ENCODE data around the gene FHIT.
"Not testable (repeated sequence)": the region's sequence is repeated elsewhere in the genome, so short reads cannot be mapped to it uniquely, and the experiment has no call there.

FHIT gene

GRCh38 chr3:61030469-61031035 lies 220.7 kb downstream of the FHIT start:
- H3F3A ChIP-seq (ENCODE audit: insufficient read depth): no peaks in the 10 kb centered on the region
- no peaks in the 10 kb centered on the region for H3K9me3 ChIP-seq (ENCODE audit: insufficient read depth, low read length)
- no peaks in the 10 kb centered on the region for H3K79me2 ChIP-seq (ENCODE audit: insufficient read depth, low read length)
- TF ChIP-seq, protein P1, sequence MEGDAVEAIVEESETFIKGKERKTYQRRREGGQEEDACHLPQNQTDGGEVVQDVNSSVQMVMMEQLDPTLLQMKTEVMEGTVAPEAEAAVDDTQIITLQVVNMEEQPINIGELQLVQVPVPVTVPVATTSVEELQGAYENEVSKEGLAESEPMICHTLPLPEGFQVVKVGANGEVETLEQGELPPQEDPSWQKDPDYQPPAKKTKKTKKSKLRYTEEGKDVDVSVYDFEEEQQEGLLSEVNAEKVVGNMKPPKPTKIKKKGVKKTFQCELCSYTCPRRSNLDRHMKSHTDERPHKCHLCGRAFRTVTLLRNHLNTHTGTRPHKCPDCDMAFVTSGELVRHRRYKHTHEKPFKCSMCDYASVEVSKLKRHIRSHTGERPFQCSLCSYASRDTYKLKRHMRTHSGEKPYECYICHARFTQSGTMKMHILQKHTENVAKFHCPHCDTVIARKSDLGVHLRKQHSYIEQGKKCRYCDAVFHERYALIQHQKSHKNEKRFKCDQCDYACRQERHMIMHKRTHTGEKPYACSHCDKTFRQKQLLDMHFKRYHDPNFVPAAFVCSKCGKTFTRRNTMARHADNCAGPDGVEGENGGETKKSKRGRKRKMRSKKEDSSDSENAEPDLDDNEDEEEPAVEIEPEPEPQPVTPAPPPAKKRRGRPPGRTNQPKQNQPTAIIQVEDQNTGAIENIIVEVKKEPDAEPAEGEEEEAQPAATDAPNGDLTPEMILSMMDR (IDR thresholded peaks at IDR 0.05; ENCODE audit: insufficient read depth, low read length, poor library complexity, severe bottlenecking): no peak
- TF ChIP-seq EZH2phosphoT487 (conservative IDR thresholded peaks at IDR 0.05; ENCODE audit: low read length): no peak
- no peaks in the 10 kb centered on the region for H3K9me2 ChIP-seq (replicated peaks; ENCODE audit: insufficient read depth, low read length)
- no peaks in the 10 kb centered on the region for H3K36me3 ChIP-seq (ENCODE audit: low read length)
- no peak overlapping the region for H3K4me3 ChIP-seq (ENCODE audit: insufficient read depth, low read length, poor library complexity, severe bottlenecking)
- no peaks in the 10 kb centered on the region for H4K20me1 ChIP-seq (ENCODE audit: low read depth, low read length)
- H2AFZ ChIP-seq (ENCODE audit: low read depth, low read length, severe bottlenecking): no peak overlapping the region
- H3K4me2 ChIP-seq (ENCODE audit: low read depth, low read length, poor library complexity, severe bottlenecking): no peak overlapping the region
- H3K9ac ChIP-seq (ENCODE audit: low read length): no peak overlapping the region
- no peak overlapping the region for H3K27ac ChIP-seq (ENCODE audit: low read depth, low read length)
- no peaks in the 10 kb centered on the region for H3K27me3 ChIP-seq (ENCODE audit: low read length)

- H3F3A ChIP-seq (ENCODE audit: insufficient read depth): no peaks in the 10 kb centered on the region
- H2AFZ ChIP-seq (ENCODE audit: low read depth, low read length, severe bottlenecking): no peak overlapping the region
- H3K27me3 ChIP-seq (ENCODE audit: low read length): no peaks in the 10 kb centered on the region
- H4K20me1 ChIP-seq (ENCODE audit: low read depth, low read length): no peaks in the 10 kb centered on the region
- H3K9me3 ChIP-seq (ENCODE audit: insufficient read depth, low read length): no peaks in the 10 kb centered on the region
- H3K4me3 ChIP-seq (ENCODE audit: insufficient read depth, low read length, poor library complexity, severe bottlenecking): no peak overlapping the region
- no peaks in the 10 kb centered on the region for H3K9me2 ChIP-seq (replicated peaks; ENCODE audit: insufficient read depth, low read length)
- no peak overlapping the region for H3K4me2 ChIP-seq (ENCODE audit: low read depth, low read length, poor library complexity, severe bottlenecking)
- no peak overlapping the region for H3K27ac ChIP-seq (ENCODE audit: low read depth, low read length)
- no peaks in the 10 kb centered on the region for H3K36me3 ChIP-seq (ENCODE audit: low read length)
- TF ChIP-seq, protein P1 (IDR thresholded peaks at IDR 0.05; ENCODE audit: insufficient read depth, low read length, poor library complexity, severe bottlenecking): no peak
- no peak for TF ChIP-seq EZH2phosphoT487 (conservative IDR thresholded peaks at IDR 0.05; ENCODE audit: low read length)
- H3K79me2 ChIP-seq (ENCODE audit: insufficient read depth, low read length): no peaks in the 10 kb centered on the region
- H3K9ac ChIP-seq (ENCODE audit: low read length): no peak overlapping the region
These were observed 222.1 kb downstream of the FHIT start for GRCh38 chr3:61029194-61029593.

DNA sequence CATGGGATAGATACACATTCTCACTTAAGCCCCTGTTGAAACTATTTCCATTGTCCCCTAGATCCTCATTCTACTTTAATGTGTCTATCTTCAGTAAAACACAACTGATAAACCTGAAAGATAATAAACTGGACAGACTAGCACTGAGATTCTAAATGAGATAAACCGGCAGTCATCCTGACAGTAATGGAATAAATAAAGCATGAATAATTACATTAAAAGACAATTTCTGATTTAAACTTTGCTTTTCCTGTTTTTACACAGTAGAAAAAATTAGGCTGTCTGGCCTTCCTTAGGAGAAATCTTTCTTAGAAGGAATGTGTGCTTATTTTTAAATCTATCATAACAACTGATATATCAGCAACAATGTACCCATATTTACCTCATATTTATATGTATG lies 232.4 kb downstream of the FHIT start:
- no peak overlapping the region for H3K9ac ChIP-seq (ENCODE audit: low read length)
- no peaks in the 10 kb centered on the region for H3K9me3 ChIP-seq (ENCODE audit: insufficient read depth, low read length)
- no peaks in the 10 kb centered on the region for H3K36me3 ChIP-seq (ENCODE audit: low read length)
- no peak overlapping the region for H2AFZ ChIP-seq (ENCODE audit: low read depth, low read length, severe bottlenecking)
- TF ChIP-seq, protein P1 (IDR thresholded peaks at IDR 0.05; ENCODE audit: insufficient read depth, low read length, poor library complexity, severe bottlenecking): no peak
- TF ChIP-seq EZH2phosphoT487 (conservative IDR thresholded peaks at IDR 0.05; ENCODE audit: low read length): no peak
- no peak overlapping the region for H3K4me3 ChIP-seq (ENCODE audit: insufficient read depth, low read length, poor library complexity, severe bottlenecking)
- H3K79me2 ChIP-seq (ENCODE audit: insufficient read depth, low read length): no peaks in the 10 kb centered on the region
- H3K27me3 ChIP-seq (ENCODE audit: low read length): no peaks in the 10 kb centered on the region
- H3K9me2 ChIP-seq (replicated peaks; ENCODE audit: insufficient read depth, low read length): no peaks in the 10 kb centered on the region
- no peak overlapping the region for H3K4me2 ChIP-seq (ENCODE audit: low read depth, low read length, poor library complexity, severe bottlenecking)
- H3F3A ChIP-seq (ENCODE audit: insufficient read depth): no peaks in the 10 kb centered on the region
- no peaks in the 10 kb centered on the region for H4K20me1 ChIP-seq (ENCODE audit: low read depth, low read length)
- H3K27ac ChIP-seq (ENCODE audit: low read depth, low read length): no peak overlapping the region

DNA sequence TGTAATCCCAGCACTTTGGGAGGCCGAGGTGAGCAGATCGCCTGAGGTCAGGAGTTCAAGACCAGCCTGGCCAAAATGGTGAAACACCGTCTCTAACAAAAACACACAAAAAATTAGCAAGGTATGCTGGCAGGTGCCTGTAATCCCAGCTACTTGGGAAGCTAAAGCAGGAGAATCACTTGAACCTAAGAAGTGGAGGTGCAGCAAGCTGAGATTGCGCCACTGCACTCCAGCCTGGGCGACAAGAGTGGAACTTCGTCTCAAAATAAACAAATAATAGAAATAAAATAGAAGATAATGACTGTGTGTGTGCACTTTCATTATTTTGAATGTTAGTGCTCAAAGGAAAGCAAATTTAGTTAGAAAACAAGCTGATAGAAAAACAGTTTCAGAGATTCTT lies 234.2 kb downstream of the FHIT start:
- H3K27me3 ChIP-seq (ENCODE audit: low read length); H3K9me2 ChIP-seq (replicated peaks; ENCODE audit: insufficient read depth, low read length): not testable (repeated sequence)

More for the DNA sequence above, 234.2 kb downstream of the FHIT start:
- not testable (repeated sequence) for H3K4me2 ChIP-seq (ENCODE audit: low read depth, low read length, poor library complexity, severe bottlenecking); H2AFZ ChIP-seq (ENCODE audit: low read depth, low read length, severe bottlenecking); H3K4me3 ChIP-seq (ENCODE audit: insufficient read depth, low read length, poor library complexity, severe bottlenecking); H3K9me3 ChIP-seq (ENCODE audit: insufficient read depth, low read length); H3K79me2 ChIP-seq (ENCODE audit: insufficient read depth, low read length); H3K9ac ChIP-seq (ENCODE audit: low read length); H3F3A ChIP-seq (ENCODE audit: insufficient read depth); H3K36me3 ChIP-seq (ENCODE audit: low read length); H3K27ac ChIP-seq (ENCODE audit: low read depth, low read length); H4K20me1 ChIP-seq (ENCODE audit: low read depth, low read length)
